WTC11 (cell line): ENCODE data around the gene LMBR1. TPM values are rescaled to one million over a fixed set of nuclear protein-coding genes. Genes with fewer than 3 reads are reported as not detected.

Experiments
- ATAC-seq: fragments of 200-7000 bp; cut with Tn5 transposase; 2 replicates; pipeline ENCODE4 v1.10.0; 2021; ENCODE audit warnings: mild to moderate bottlenecking, moderate library complexity
- CTCF ChIA-PET: fragments of 300-600 bp; sonication (Branson Sonifier 250); formaldehyde crosslinking; loops from one replicate; lab custom pipeline; 2021; ENCODE audit warnings: antibody characterized with exemption; lab: Charles Lee
- POLR2A ChIA-PET: fragments of 350-600 bp; sonication (Branson Sonifier 250); formaldehyde crosslinking; loops from one replicate; lab custom pipeline; 2021; ENCODE audit warnings: antibody characterized with exemption; lab: Charles Lee
- DNase-seq: peaks from one replicate; pipeline ENCODE4 v3.0.0; 2021; ENCODE audit warnings: low spot score
- H3K27ac Mint-ChIP-seq: 2 replicates; pipeline ENCODE4 v1.8.0; 2021; ENCODE audit warnings: mixed read lengths
- H3K27me3 Mint-ChIP-seq: 2 replicates; pipeline ENCODE4 v1.8.0; 2021; ENCODE audit warnings: low read depth, mild to moderate bottlenecking, moderate library complexity, mixed read lengths
- H3K36me3 Mint-ChIP-seq: 2 replicates; pipeline ENCODE4 v1.8.0; 2021; ENCODE audit warnings: mixed read lengths
- H3K4me1 Mint-ChIP-seq: 2 replicates; pipeline ENCODE4 v1.8.0; 2022; ENCODE audit warnings: mixed read lengths
- H3K4me3 Mint-ChIP-seq: 2 replicates; pipeline ENCODE4 v1.8.0; 2021; ENCODE audit warnings: mild to moderate bottlenecking, moderate library complexity, mixed read lengths
- H3K9me3 Mint-ChIP-seq: 2 replicates; pipeline ENCODE4 v1.8.0; 2021; ENCODE audit warnings: mixed read lengths
- AR ChIP-seq: fragments of 250-450 bp; sonication (Bioruptor Pico); IDR thresholded peaks from 2 replicates; pipeline ENCODE4 v1.9.0; 2021; ENCODE audit warnings: mild to moderate bottlenecking
- ARID4B ChIP-seq: sonication (generic); formaldehyde crosslinking; IDR thresholded peaks from 2 replicates; pipeline ENCODE4 v1.8.0; 2023; ENCODE audit warnings: missing genetic modification reagents, mild to moderate bottlenecking, borderline replicate concordance
- ATF3 ChIP-seq: sonication (generic); formaldehyde crosslinking; conservative IDR thresholded peaks from 2 replicates; pipeline ENCODE4 v1.8.1; 2022; ENCODE audit warnings: mild to moderate bottlenecking, missing genetic modification reagents
- CREM ChIP-seq: sonication (generic); formaldehyde crosslinking; IDR thresholded peaks from 2 replicates; pipeline ENCODE4 v1.8.1; 2022; ENCODE audit warnings: mild to moderate bottlenecking, missing genetic modification reagents, moderate library complexity
- IRF1 ChIP-seq: sonication (generic); formaldehyde crosslinking; IDR thresholded peaks from 2 replicates; pipeline ENCODE4 v1.8.0; 2023; ENCODE audit warnings: missing genetic modification reagents
- JUN ChIP-seq: sonication (generic); formaldehyde crosslinking; IDR thresholded peaks from 2 replicates; pipeline ENCODE4 v1.8.0; 2023; ENCODE audit warnings: mild to moderate bottlenecking, missing genetic modification reagents
- USF1 ChIP-seq: sonication (generic); formaldehyde crosslinking; IDR thresholded peaks from 2 replicates; pipeline ENCODE4 v1.8.0; 2022; ENCODE audit warnings: mild to moderate bottlenecking, missing genetic modification reagents
- ZBTB21 ChIP-seq: sonication (generic); formaldehyde crosslinking; IDR thresholded peaks from 2 replicates; pipeline ENCODE4 v1.8.1; 2023; ENCODE audit warnings: mild to moderate bottlenecking, missing genetic modification reagents, borderline replicate concordance
- ZNF532 ChIP-seq: fragments of 250-450 bp; sonication (Bioruptor Pico); IDR thresholded peaks from 2 replicates; pipeline ENCODE4 v1.9.0; 2021; ENCODE audit warnings: mild to moderate bottlenecking, borderline replicate concordance
- total RNA-seq: library from RNA; stranded (reverse); gene quantifications from 3 replicates; pipeline ENCODE4 v1.2.3, GENCODE V29; 2021

Gene LMBR1
- total RNA-seq, 1 experiment from 2014 or later = 55.6 TPM

- H3K36me3 Mint-ChIP-seq = 0 out of 2 replicates have a peak, but pooled peaks cover 4% of the 10 kb centered on the region
- CTCF ChIA-PET = interaction anchor here (2.2 kb wide), 1 partner anchor 87 kb away, joined by 10 read pairs; no protein-coding TSS in a partner anchor
- no peaks in the 10 kb centered on the region for H3K9me3 Mint-ChIP-seq
- no peak overlapping the region for H3K4me3 Mint-ChIP-seq
- peaks cover 8% of the 10 kb centered on the region for H3K27me3 Mint-ChIP-seq
- 0 out of 2 replicates have a peak overlapping the region, but pooled peaks have one; percentile 78 for H3K27ac Mint-ChIP-seq
- no peak for TF ChIP-seq IRF1 (CRISPR knock-in tag)
- no peak for TF ChIP-seq ARID4B (CRISPR knock-in tag)
- TF ChIP-seq ZNF532 (CRISPR knock-in tag) = no peak
- no peak for TF ChIP-seq USF1 (CRISPR knock-in tag)
- no peak for TF ChIP-seq ATF3 (CRISPR knock-in tag)
- no peak for TF ChIP-seq ZBTB21
- TF ChIP-seq CREM = no peak
- TF ChIP-seq JUN = no peak
- TF ChIP-seq AR (CRISPR knock-in tag) = no peak
- peaks cover 33% of the 10 kb centered on the region for H3K4me1 Mint-ChIP-seq
- POLR2A ChIA-PET = no interaction called here
- no peak for DNase-seq
- ATAC-seq = peak; percentile 21; the same call in 1 of the 2 replicates
Measured at GRCh38 chr7:156666368-156667109, 226.4 kb downstream of the LMBR1 start.
